ENCODE data around the gene SFXN5. TPM values are rescaled to one million over a fixed set of nuclear protein-coding genes. Genes with fewer than 3 reads are reported as not detected.

SFXN5 gene
- total RNA-seq, 1 experiment from 2014 or later: 15.2 TPM

GRCh38 chr2:72961853-72962468 is 109.6 kb downstream of the SFXN5 start:
- Histone ChIP-seq H3K36me3 (ENCODE audit: low read depth) (no peaks in the 10 kb centered on the region), H3K79me2 (ENCODE audit: low read depth) (no peaks in the 10 kb centered on the region), H3K9me2 (ENCODE audit: insufficient read depth) (no peaks in the 10 kb centered on the region), H4K20me1 (ENCODE audit: insufficient read depth) (no peaks in the 10 kb centered on the region), H3K4me2 (no peak overlapping the region), H3K27me3 (ENCODE audit: insufficient read depth, low read depth) (no peaks in the 10 kb centered on the region), H3K27ac (no peak overlapping the region), H3K9me3 (ENCODE audit: insufficient read depth, low read depth) (no peaks in the 10 kb centered on the region), H2AFZ (no peak overlapping the region), H3K4me3 (no peak overlapping the region), H3F3A (ENCODE audit: insufficient read depth, low read depth) (no peaks in the 10 kb centered on the region), H3K4me1 (replicated peaks; ENCODE audit: insufficient read depth) (no peaks in the 10 kb centered on the region)
- TF ChIP-seq CTCF (conservative IDR thresholded peaks at IDR 0.05): no peak
- no peak for TF ChIP-seq EZH2 (IDR thresholded peaks at IDR 0.05; ENCODE audit: low read depth)
- POLR2A ChIA-PET (ENCODE audit: unreplicated experiment): no interaction called here
- CTCF ChIA-PET: interaction anchor here (0.6 kb wide), 1 partner anchor 1283 kb away, joined by 3 read pairs; no protein-coding TSS in a partner anchor
- intact Hi-C loops (cut with micrococcal nuclease; ENCODE audit: unreplicated experiment): no loop called here
- BruUV-seq (replicated peaks): no TSS peak
- no peak for DNase-seq

GRCh38 chr2:72961036-72961720 is 110.3 kb downstream of the SFXN5 start:
- no peaks in the 10 kb centered on the region for H3K9me3 ChIP-seq (ENCODE audit: insufficient read depth, low read depth)
- ChIA-PET POLR2A (ENCODE audit: unreplicated experiment) (no interaction called here), CTCF (no interaction called here)
- BruUV-seq (replicated peaks): no TSS peak
- H3F3A ChIP-seq (ENCODE audit: insufficient read depth, low read depth): no peaks in the 10 kb centered on the region
- H3K9me2 ChIP-seq (ENCODE audit: insufficient read depth): no peaks in the 10 kb centered on the region
- no peaks in the 10 kb centered on the region for H4K20me1 ChIP-seq (ENCODE audit: insufficient read depth)
- H3K4me3 ChIP-seq: no peak overlapping the region
- intact Hi-C loops (cut with micrococcal nuclease; ENCODE audit: unreplicated experiment): no loop called here
- H3K4me1 ChIP-seq (replicated peaks; ENCODE audit: insufficient read depth): no peaks in the 10 kb centered on the region
- H3K27me3 ChIP-seq (ENCODE audit: insufficient read depth, low read depth): no peaks in the 10 kb centered on the region
- no peak overlapping the region for H3K4me2 ChIP-seq
- no peaks in the 10 kb centered on the region for H3K36me3 ChIP-seq (ENCODE audit: low read depth)
- TF ChIP-seq EZH2 (IDR thresholded peaks at IDR 0.05; ENCODE audit: low read depth) (no peak), CTCF (conservative IDR thresholded peaks at IDR 0.05) (no peak)
- no peaks in the 10 kb centered on the region for H3K79me2 ChIP-seq (ENCODE audit: low read depth)
- no peak for DNase-seq
- no peak overlapping the region for H2AFZ ChIP-seq
- no peak overlapping the region for H3K27ac ChIP-seq

GRCh38 chr2:72959995-72960981 is 111.2 kb downstream of the SFXN5 start:
- no peak for TF ChIP-seq EZH2 (IDR thresholded peaks at IDR 0.05; ENCODE audit: low read depth)
- no peak for TF ChIP-seq CTCF (conservative IDR thresholded peaks at IDR 0.05)
- intact Hi-C loops (cut with micrococcal nuclease; ENCODE audit: unreplicated experiment): no loop called here
- Histone ChIP-seq H3K4me2 (no peak overlapping the region), H4K20me1 (ENCODE audit: insufficient read depth) (no peaks in the 10 kb centered on the region), H3K4me3 (no peak overlapping the region), H3K36me3 (ENCODE audit: low read depth) (no peaks in the 10 kb centered on the region), H3K9me3 (ENCODE audit: insufficient read depth, low read depth) (no peaks in the 10 kb centered on the region), H3K27me3 (ENCODE audit: insufficient read depth, low read depth) (no peaks in the 10 kb centered on the region), H2AFZ (no peak overlapping the region), H3K79me2 (ENCODE audit: low read depth) (no peaks in the 10 kb centered on the region), H3K27ac (no peak overlapping the region), H3K4me1 (replicated peaks; ENCODE audit: insufficient read depth) (no peaks in the 10 kb centered on the region), H3K9me2 (ENCODE audit: insufficient read depth) (no peaks in the 10 kb centered on the region), H3F3A (ENCODE audit: insufficient read depth, low read depth) (no peaks in the 10 kb centered on the region)
- CTCF ChIA-PET: no interaction called here
- no TSS peak for BruUV-seq (replicated peaks)
- POLR2A ChIA-PET (ENCODE audit: unreplicated experiment): no interaction called here
- DNase-seq: no peak

Measured in PC-9 (cell line).